ENCODE measurements around the gene C1RL.
A peak's percentile ranks its signal among the peaks of the same experiment; 100 is the strongest.

Gene C1RL

GRCh38 chr12:7137908-7138307 is 28.9 kb upstream of the C1RL start:
- no peak for DNase-seq (ENCODE audit: low read depth in 2 of 2)
- TF ChIP-seq CTCF (IDR thresholded peaks at IDR 0.05; ENCODE audit: low read depth, low read length), result no peak
- H3K4me3 ChIP-seq (replicated peaks in 1 of 2; ENCODE audit: low read depth in 2 of 2, low read length in 2 of 2), result no peak overlapping the region

- DNase-seq (ENCODE audit: low read depth in 2 of 2), result no peak
- TF ChIP-seq CTCF (IDR thresholded peaks at IDR 0.05; ENCODE audit: low read depth, low read length), result no peak
- H3K4me3 ChIP-seq (replicated peaks in 1 of 2; ENCODE audit: low read depth in 2 of 2, low read length in 2 of 2), result no peak overlapping the region
Observed at GRCh38 chr12:7136676-7137075, 27.7 kb upstream of the C1RL start.

GRCh38 chr12:7136071-7136470 is 27.1 kb upstream of the C1RL start:
- TF ChIP-seq CTCF (IDR thresholded peaks at IDR 0.05; ENCODE audit: low read depth, low read length), result no peak
- DNase-seq (ENCODE audit: low read depth in 2 of 2), result no peak
- H3K4me3 ChIP-seq (replicated peaks in 1 of 2; ENCODE audit: low read depth in 2 of 2, low read length in 2 of 2), result no peak overlapping the region

GRCh38 chr12:7134396-7135166 is 25.6 kb upstream of the C1RL start:
- no peak for DNase-seq (ENCODE audit: low read depth in 2 of 2)
- no peak for TF ChIP-seq CTCF (IDR thresholded peaks at IDR 0.05; ENCODE audit: low read depth, low read length)
- no peak overlapping the region for H3K4me3 ChIP-seq (replicated peaks in 1 of 2; ENCODE audit: low read depth in 2 of 2, low read length in 2 of 2)

- TF ChIP-seq CTCF (IDR thresholded peaks at IDR 0.05; ENCODE audit: low read depth, low read length), result no peak
- H3K4me3 ChIP-seq (replicated peaks in 1 of 2; ENCODE audit: low read depth in 2 of 2, low read length in 2 of 2), result peak overlapping the region in 1 of 2 donors; percentile 67
- no peak for DNase-seq (ENCODE audit: low read depth in 2 of 2)
Observed at GRCh38 chr12:7131502-7131866, 22.5 kb upstream of the C1RL start.

- peak; percentile 2 for TF ChIP-seq CTCF (IDR thresholded peaks at IDR 0.05; ENCODE audit: low read depth, low read length)
- peak; percentile 35 to 46 for DNase-seq (ENCODE audit: low read depth in 2 of 2)
- H3K4me3 ChIP-seq (replicated peaks in 1 of 2; ENCODE audit: low read depth in 2 of 2, low read length in 2 of 2), result peak overlapping the region; percentile 67 to 75
Observed at GRCh38 chr12:7130701-7131501, 21.9 kb upstream of the C1RL start.

All from cardiac fibroblast (primary cell).